ENCODE results near the gene FUBP1.

Gene FUBP1

GRCh38 chr1:77948841-77949424 is 29.9 kb downstream of the FUBP1 start:
- Histone ChIP-seq H3K27me3 (no peaks in the 10 kb centered on the region), H3K27ac (no peak overlapping the region), H3K9me3 (no peaks in the 10 kb centered on the region), H3K36me3 (peaks cover 81% of the 10 kb centered on the region), H3K4me1 (ENCODE audit: control insufficient read depth in 1 of 2, insufficient read depth in 1 of 2, low read depth in 1 of 2, low read length in 1 of 2) (no peaks in the 10 kb centered on the region), H3K4me3 (ENCODE audit: low read depth in 1 of 2, low read length in 1 of 2) (no peak overlapping the region)
- no peak for TF ChIP-seq CTCF (IDR thresholded peaks at IDR 0.05)

- H3K27me3 ChIP-seq: no peaks in the 10 kb centered on the region
- H3K4me1 ChIP-seq (ENCODE audit: control insufficient read depth in 1 of 2, insufficient read depth in 1 of 2, low read depth in 1 of 2, low read length in 1 of 2): peaks cover 6% of the 10 kb centered on the region in 2 experiments
- H3K27ac ChIP-seq: no peak overlapping the region
- no peak for TF ChIP-seq CTCF (IDR thresholded peaks at IDR 0.05)
- no peak overlapping the region for H3K4me3 ChIP-seq (ENCODE audit: low read depth in 1 of 2, low read length in 1 of 2)
- H3K9me3 ChIP-seq: no peaks in the 10 kb centered on the region
- H3K36me3 ChIP-seq: peaks cover 73% of the 10 kb centered on the region
Observed at GRCh38 chr1:77945345-77945744, 33.5 kb downstream of the FUBP1 start.

GRCh38 chr1:77942400-77943140 is 36.3 kb downstream of the FUBP1 start:
- Histone ChIP-seq H3K27ac (no peak overlapping the region), H3K36me3 (peaks cover 56% of the 10 kb centered on the region), H3K27me3 (no peaks in the 10 kb centered on the region), H3K4me1 (ENCODE audit: control insufficient read depth in 1 of 2, insufficient read depth in 1 of 2, low read depth in 1 of 2, low read length in 1 of 2) (peaks cover 6% of the 10 kb centered on the region in 2 experiments), H3K9me3 (no peaks in the 10 kb centered on the region), H3K4me3 (ENCODE audit: low read depth in 1 of 2, low read length in 1 of 2) (no peak overlapping the region)
- no peak for TF ChIP-seq CTCF (IDR thresholded peaks at IDR 0.05)

- Histone ChIP-seq H3K4me1 (ENCODE audit: control insufficient read depth in 1 of 2, insufficient read depth in 1 of 2, low read depth in 1 of 2, low read length in 1 of 2) (peaks cover 6% of the 10 kb centered on the region in 2 experiments), H3K4me3 (ENCODE audit: low read depth in 1 of 2, low read length in 1 of 2) (no peak overlapping the region), H3K36me3 (peaks cover 43% of the 10 kb centered on the region), H3K9me3 (no peaks in the 10 kb centered on the region), H3K27ac (no peak overlapping the region), H3K27me3 (no peaks in the 10 kb centered on the region)
- no peak for TF ChIP-seq CTCF (IDR thresholded peaks at IDR 0.05)
Observed at GRCh38 chr1:77940921-77941570, 37.8 kb downstream of the FUBP1 start.

GRCh38 chr1:77938651-77939050 is 40.2 kb downstream of the FUBP1 start:
- Histone ChIP-seq H3K27me3 (no peaks in the 10 kb centered on the region), H3K27ac (no peak overlapping the region)
- no peak for TF ChIP-seq CTCF (IDR thresholded peaks at IDR 0.05)

More at GRCh38 chr1:77938651-77939050, 40.2 kb downstream of the FUBP1 start:
- Histone ChIP-seq H3K4me3 (ENCODE audit: low read depth in 1 of 2, low read length in 1 of 2) (no peak overlapping the region), H3K36me3 (peaks cover 27% of the 10 kb centered on the region), H3K9me3 (no peaks in the 10 kb centered on the region), H3K4me1 (ENCODE audit: control insufficient read depth in 1 of 2, insufficient read depth in 1 of 2, low read depth in 1 of 2, low read length in 1 of 2) (peaks cover 6% of the 10 kb centered on the region in 2 experiments)
